Measurements from ENCODE around the gene TRAPPC1. TPM values are rescaled to one million over a fixed set of nuclear protein-coding genes. Genes with fewer than 3 reads are reported as not detected.

The TRAPPC1 gene
- total RNA-seq, 1 donor from 2014 or later = 111 TPM

- no peak overlapping the region for H3K27ac Mint-ChIP-seq
- H3K9me3 Mint-ChIP-seq = no peaks in the 10 kb centered on the region
- H3K27me3 Mint-ChIP-seq (ENCODE audit: low read depth) = no peaks in the 10 kb centered on the region
- H3K4me3 Mint-ChIP-seq = no peak overlapping the region
- peaks cover 52% of the 10 kb centered on the region for H3K36me3 Mint-ChIP-seq
- no peak for DNase-seq (ENCODE audit: low spot score in 2 of 2, unreplicated experiment in 2 of 2)
- no peak for TF ChIP-seq CTCF (IDR thresholded peaks at IDR 0.05; ENCODE audit: unreplicated experiment)
- H3K4me1 Mint-ChIP-seq = no peaks in the 10 kb centered on the region
These were observed 14.7 kb upstream of the TRAPPC1 start for GRCh38 chr17:7946441-7946840.

GRCh38 chr17:7945651-7946050 is 13.9 kb upstream of the TRAPPC1 start:
- Mint-ChIP-seq H3K27ac (no peak overlapping the region), H3K36me3 (peaks cover 58% of the 10 kb centered on the region)
- TF ChIP-seq CTCF (IDR thresholded peaks at IDR 0.05; ENCODE audit: unreplicated experiment) = no peak

GRCh38 chr17:7944326-7944725 is 12.6 kb upstream of the TRAPPC1 start:
- Mint-ChIP-seq H3K27ac (no peak overlapping the region), H3K36me3 (peaks cover 59% of the 10 kb centered on the region), H3K27me3 (ENCODE audit: low read depth) (no peaks in the 10 kb centered on the region), H3K4me1 (no peaks in the 10 kb centered on the region), H3K4me3 (no peak overlapping the region), H3K9me3 (no peaks in the 10 kb centered on the region)
- DNase-seq (ENCODE audit: low spot score in 2 of 2, unreplicated experiment in 2 of 2) = no peak
- TF ChIP-seq CTCF (IDR thresholded peaks at IDR 0.05; ENCODE audit: unreplicated experiment) = no peak

More at GRCh38 chr17:7945651-7946050, 13.9 kb upstream of the TRAPPC1 start:
- Mint-ChIP-seq H3K27me3 (ENCODE audit: low read depth) (no peaks in the 10 kb centered on the region), H3K4me1 (no peaks in the 10 kb centered on the region), H3K4me3 (no peak overlapping the region), H3K9me3 (no peaks in the 10 kb centered on the region)
- no peak for DNase-seq (ENCODE audit: low spot score in 2 of 2, unreplicated experiment in 2 of 2)

- Mint-ChIP-seq H3K27ac (no peak overlapping the region), H3K36me3 (peaks cover 58% of the 10 kb centered on the region), H3K9me3 (no peaks in the 10 kb centered on the region), H3K4me1 (no peaks in the 10 kb centered on the region), H3K27me3 (ENCODE audit: low read depth) (no peaks in the 10 kb centered on the region), H3K4me3 (no peak overlapping the region)
- DNase-seq (ENCODE audit: low spot score in 2 of 2, unreplicated experiment in 2 of 2) = no peak
- no peak for TF ChIP-seq CTCF (IDR thresholded peaks at IDR 0.05; ENCODE audit: unreplicated experiment)
These were observed 11.5 kb upstream of the TRAPPC1 start for GRCh38 chr17:7943291-7943690.

- no peak for TF ChIP-seq CTCF (IDR thresholded peaks at IDR 0.05; ENCODE audit: unreplicated experiment)
- Mint-ChIP-seq H3K9me3 (no peaks in the 10 kb centered on the region), H3K36me3 (peaks cover 54% of the 10 kb centered on the region), H3K27me3 (ENCODE audit: low read depth) (no peaks in the 10 kb centered on the region), H3K4me1 (no peaks in the 10 kb centered on the region), H3K27ac (no peak overlapping the region), H3K4me3 (no peak overlapping the region)
- no peak for DNase-seq (ENCODE audit: low spot score in 2 of 2, unreplicated experiment in 2 of 2)
These were observed 9.0 kb upstream of the TRAPPC1 start for GRCh38 chr17:7940743-7941142.

GRCh38 chr17:7940034-7940433 is 8.3 kb upstream of the TRAPPC1 start:
- H3K4me3 Mint-ChIP-seq = no peak overlapping the region
- no peaks in the 10 kb centered on the region for H3K9me3 Mint-ChIP-seq
- H3K27me3 Mint-ChIP-seq (ENCODE audit: low read depth) = no peaks in the 10 kb centered on the region
- H3K27ac Mint-ChIP-seq = no peak overlapping the region
- DNase-seq (ENCODE audit: low spot score in 2 of 2, unreplicated experiment in 2 of 2) = no peak
- peaks cover 4% of the 10 kb centered on the region for H3K4me1 Mint-ChIP-seq
- no peak for TF ChIP-seq CTCF (IDR thresholded peaks at IDR 0.05; ENCODE audit: unreplicated experiment)
- peaks cover 54% of the 10 kb centered on the region for H3K36me3 Mint-ChIP-seq

All from mesothelial cell of epicardium (in vitro differentiated cells).